ENCODE measurements around the gene SCYGR8. TPM values are rescaled to one million over a fixed set of nuclear protein-coding genes. Genes with fewer than 3 reads are reported as not detected.
"Not testable (repeated sequence)": the region's sequence is repeated elsewhere in the genome, so short reads cannot be mapped to it uniquely, and the experiment has no call there.

The SCYGR8 gene
- total and polyA plus RNA-seq, 8 donors: not detected

GRCh38 chr2:227728035-227728434 is 17.7 kb upstream of the SCYGR8 start, which contains the start of gene SCYGR7:
TSS of gene SCYGR7 (plus strand) at chr2:227728335. CDS start at chr2:227728335, 0 bp downstream.
- Histone ChIP-seq H3K27me3 (no peaks in the 10 kb centered on the region), H3K36me3 (no peaks in the 10 kb centered on the region), H3K9me3 (no peaks in the 10 kb centered on the region), H3K27ac (no peak within 1 kb of the TSS), H3K4me3 (no peak within 1 kb of the TSS), H3K4me1 (no peaks in the 10 kb centered on the region)
- ATAC-seq (no peak), DNase-seq (no peak)
- no peak for TF ChIP-seq CTCF (IDR thresholded peaks at IDR 0.05)
- intact Hi-C loops (cut with DNase I): no loop called here

- Histone ChIP-seq H3K27ac (no peak overlapping the region), H3K27me3 (no peaks in the 10 kb centered on the region), H3K4me3 (no peak overlapping the region), H3K36me3 (no peaks in the 10 kb centered on the region), H3K4me1 (no peaks in the 10 kb centered on the region), H3K9me3 (no peaks in the 10 kb centered on the region)
- DNase-seq: no peak
- intact Hi-C loops (cut with DNase I): no loop called here
- ATAC-seq: no peak
- TF ChIP-seq CTCF (IDR thresholded peaks at IDR 0.05): no peak
Observed at GRCh38 chr2:227739351-227739750, 6.3 kb upstream of the SCYGR8 start.

- DNase-seq; ATAC-seq; H3K4me3 ChIP-seq; H3K27ac ChIP-seq; H3K9me3 ChIP-seq; H3K36me3 ChIP-seq; intact Hi-C loops (cut with DNase I); H3K4me1 ChIP-seq; H3K27me3 ChIP-seq: not testable (repeated sequence)
Observed at GRCh38 chr2:227740705-227741104, 5.0 kb upstream of the SCYGR8 start.

GRCh38 chr2:227748079-227748478 is 2.4 kb downstream of the SCYGR8 start:
- DNase-seq (no peak), ATAC-seq (no peak)
- H3K4me1 ChIP-seq: no peaks in the 10 kb centered on the region
- no peaks in the 10 kb centered on the region for H3K36me3 ChIP-seq
- H3K4me3 ChIP-seq: no peak overlapping the region
- TF ChIP-seq CTCF (IDR thresholded peaks at IDR 0.05): no peak
- no peak overlapping the region for H3K27ac ChIP-seq
- no peaks in the 10 kb centered on the region for H3K9me3 ChIP-seq
- intact Hi-C loops (cut with DNase I): no loop called here
- no peaks in the 10 kb centered on the region for H3K27me3 ChIP-seq

- H3K27me3 ChIP-seq; H3K9me3 ChIP-seq; DNase-seq; intact Hi-C loops (cut with DNase I); H3K36me3 ChIP-seq; H3K4me3 ChIP-seq; ATAC-seq; H3K27ac ChIP-seq; H3K4me1 ChIP-seq: not testable (repeated sequence)
Observed at GRCh38 chr2:227756261-227756660, 10.6 kb downstream of the SCYGR8 start.

- Histone ChIP-seq H3K36me3 (no peaks in the 10 kb centered on the region), H3K9me3 (no peaks in the 10 kb centered on the region), H3K4me3 (no peak overlapping the region), H3K27ac (no peak overlapping the region), H3K27me3 (no peaks in the 10 kb centered on the region), H3K4me1 (no peaks in the 10 kb centered on the region)
- ATAC-seq (no peak), DNase-seq (no peak)
- no peak for TF ChIP-seq CTCF (IDR thresholded peaks at IDR 0.05)
- intact Hi-C loops (cut with DNase I): loop anchor here in 1 of 2 donors (10.0 kb wide), 1 partner anchor 355 kb away; no protein-coding TSS in a partner anchor
Observed at GRCh38 chr2:227759411-227760118, 13.9 kb downstream of the SCYGR8 start.

All from left lung (tissue), 10 donors.